Vagina (tissue), 2 donors: ENCODE data around the gene CCDC12.

Experiments used
- CTCF ChIP-seq, 3 experiments: fragments of 450-650 bp in 2 of 3; fragments of 200-600 bp in 1 of 3; sonication (generic) in 1 of 3; IDR thresholded peaks; one replicate each; pipeline ENCODE4 v1.5.1; 2017 to 2019; ENCODE audit warnings: antibody characterized with exemption in 3 of 3, mild to moderate bottlenecking in 2 of 3, moderate library complexity in 2 of 3
- POLR2A ChIP-seq, 2 donors: fragments of 450-650 bp; IDR thresholded peaks; one replicate each; pipeline ENCODE4 v1.6.1; 2017; ENCODE audit warnings: antibody characterized with exemption in 2 of 2, mild to moderate bottlenecking in 2 of 2, moderate library complexity in 2 of 2
- POLR2AphosphoS5 ChIP-seq, 2 donors: sonication (generic); formaldehyde crosslinking; IDR thresholded peaks; one replicate each; pipeline ENCODE4 v1.9.0; 2017; ENCODE audit warnings: antibody characterized with exemption in 2 of 2, mild to moderate bottlenecking in 2 of 2, low read depth in 1 of 2; ENCODE audit not compliant: insufficient read depth in 1 of 2

DNA sequence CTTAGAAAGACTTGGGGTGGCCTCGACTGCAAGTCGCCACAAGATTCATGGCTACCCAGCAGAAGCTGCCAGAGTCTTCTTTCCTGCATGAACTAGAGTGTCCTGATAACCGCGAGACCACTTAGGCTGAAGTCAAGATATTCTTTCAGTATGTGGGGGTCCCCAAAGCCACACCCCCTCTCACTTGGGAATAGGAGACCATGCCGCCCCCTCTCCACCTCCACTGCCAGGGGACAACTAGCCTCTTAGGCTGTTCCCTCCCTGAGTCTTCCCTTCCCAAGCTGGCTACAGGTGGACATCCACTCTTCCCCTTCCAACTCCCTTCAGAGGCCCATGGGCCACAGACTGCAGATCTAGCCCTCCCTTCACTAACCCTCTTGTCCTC, 1.3 kb upstream of the CCDC12 start:
- no peak for TF ChIP-seq CTCF (IDR thresholded peaks at IDR 0.05)
- TF ChIP-seq POLR2A (IDR thresholded peaks at IDR 0.05): no peak
- no peak for TF ChIP-seq POLR2AphosphoS5 (IDR thresholded peaks at IDR 0.05; ENCODE audit: insufficient read depth in 1 of 2, low read depth in 1 of 2)
